ENCODE results near the gene GALNT10.

Gene GALNT10

GRCh38 chr5:154162539-154163151, 27.9 kb upstream of the GALNT10 start:
- no peak for ATAC-seq
- TF ChIP-seq, protein P1, sequence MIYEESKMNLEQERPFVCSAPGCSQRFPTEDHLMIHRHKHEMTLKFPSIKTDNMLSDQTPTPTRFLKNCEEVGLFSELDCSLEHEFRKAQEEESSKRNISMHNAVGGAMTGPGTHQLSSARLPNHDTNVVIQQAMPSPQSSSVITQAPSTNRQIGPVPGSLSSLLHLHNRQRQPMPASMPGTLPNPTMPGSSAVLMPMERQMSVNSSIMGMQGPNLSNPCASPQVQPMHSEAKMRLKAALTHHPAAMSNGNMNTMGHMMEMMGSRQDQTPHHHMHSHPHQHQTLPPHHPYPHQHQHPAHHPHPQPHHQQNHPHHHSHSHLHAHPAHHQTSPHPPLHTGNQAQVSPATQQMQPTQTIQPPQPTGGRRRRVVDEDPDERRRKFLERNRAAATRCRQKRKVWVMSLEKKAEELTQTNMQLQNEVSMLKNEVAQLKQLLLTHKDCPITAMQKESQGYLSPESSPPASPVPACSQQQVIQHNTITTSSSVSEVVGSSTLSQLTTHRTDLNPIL (CRISPR knock-in tag; IDR thresholded peaks at IDR 0.05; ENCODE audit: low read depth) = no peak
- TF ChIP-seq TOX (CRISPR knock-in tag; IDR thresholded peaks at IDR 0.05; ENCODE audit: borderline replicate concordance) = no peak
- TF ChIP-seq ZC3H10 (CRISPR knock-in tag; IDR thresholded peaks at IDR 0.05) = no peak
- no peak for TF ChIP-seq PATZ1 (CRISPR knock-in tag; IDR thresholded peaks at IDR 0.05; ENCODE audit: borderline replicate concordance)
- TF ChIP-seq CSRNP3 (CRISPR knock-in tag; IDR thresholded peaks at IDR 0.05) = no peak
- TF ChIP-seq ZNF565 (CRISPR knock-in tag; conservative IDR thresholded peaks at IDR 0.05; ENCODE audit: low read depth) = no peak
- TF ChIP-seq, protein P2, sequence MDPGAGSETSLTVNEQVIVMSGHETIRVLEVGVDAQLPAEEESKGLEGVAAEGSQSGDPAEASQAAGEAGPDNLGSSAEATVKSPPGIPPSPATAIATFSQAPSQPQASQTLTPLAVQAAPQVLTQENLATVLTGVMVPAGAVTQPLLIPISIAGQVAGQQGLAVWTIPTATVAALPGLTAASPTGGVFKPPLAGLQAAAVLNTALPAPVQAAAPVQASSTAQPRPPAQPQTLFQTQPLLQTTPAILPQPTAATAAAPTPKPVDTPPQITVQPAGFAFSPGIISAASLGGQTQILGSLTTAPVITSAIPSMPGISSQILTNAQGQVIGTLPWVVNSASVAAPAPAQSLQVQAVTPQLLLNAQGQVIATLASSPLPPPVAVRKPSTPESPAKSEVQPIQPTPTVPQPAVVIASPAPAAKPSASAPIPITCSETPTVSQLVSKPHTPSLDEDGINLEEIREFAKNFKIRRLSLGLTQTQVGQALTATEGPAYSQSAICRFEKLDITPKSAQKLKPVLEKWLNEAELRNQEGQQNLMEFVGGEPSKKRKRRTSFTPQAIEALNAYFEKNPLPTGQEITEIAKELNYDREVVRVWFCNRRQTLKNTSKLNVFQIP (CRISPR knock-in tag; IDR thresholded peaks at IDR 0.05; ENCODE audit: borderline replicate concordance, low read depth) = no peak
- no peak for TF ChIP-seq ISL1 (CRISPR knock-in tag; IDR thresholded peaks at IDR 0.05)
- no peak for TF ChIP-seq OSR1 (CRISPR knock-in tag; IDR thresholded peaks at IDR 0.05)
- no peak for TF ChIP-seq CSDC2 (CRISPR knock-in tag; IDR thresholded peaks at IDR 0.05)
- no peak for TF ChIP-seq PPARA (CRISPR knock-in tag; IDR thresholded peaks at IDR 0.05; ENCODE audit: borderline replicate concordance)

DNA sequence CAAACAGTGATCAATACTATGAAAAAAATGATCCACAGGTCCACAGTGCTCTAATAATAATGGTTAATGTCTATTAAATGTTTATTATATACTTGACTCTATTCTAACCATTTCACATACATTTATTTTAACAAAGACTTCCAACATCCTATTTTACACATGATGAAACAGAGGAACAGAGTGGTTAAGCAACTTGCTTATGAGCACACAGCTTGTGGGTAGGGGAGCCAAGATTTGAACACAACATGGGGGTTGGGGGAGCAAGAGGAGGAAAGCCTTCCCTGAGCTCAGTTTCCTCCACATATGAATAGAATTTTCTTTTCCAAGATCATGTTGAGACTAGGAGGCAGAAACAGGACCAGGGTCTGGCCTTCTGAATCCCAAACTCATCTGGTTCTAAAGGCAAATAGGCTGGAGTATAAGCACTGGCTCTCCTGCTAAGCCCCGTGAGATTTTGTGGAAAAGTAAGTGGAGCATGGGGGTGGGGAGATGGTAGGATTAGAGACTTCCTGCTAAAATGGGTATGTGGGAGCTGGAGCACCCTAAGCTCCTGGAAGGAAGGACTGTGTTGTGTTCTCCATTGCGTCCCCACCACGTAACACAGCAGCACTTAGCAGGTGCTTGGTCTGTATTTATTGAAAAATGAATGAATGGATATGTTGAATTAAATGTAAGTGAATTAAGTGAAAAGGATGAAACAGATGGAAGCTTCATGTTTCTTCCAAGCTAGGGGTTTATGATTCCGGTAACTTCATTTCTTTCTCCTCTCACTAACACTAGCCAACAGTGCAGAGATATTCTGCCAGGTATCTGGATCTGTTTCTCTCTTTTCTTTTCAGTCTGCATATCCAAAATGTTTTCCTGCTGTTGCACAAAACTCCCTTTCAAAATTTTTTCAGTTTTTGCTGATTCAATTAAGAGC, 26.9 kb upstream of the GALNT10 start:
- no peak for ATAC-seq
- TF ChIP-seq ZNF565 (CRISPR knock-in tag; conservative IDR thresholded peaks at IDR 0.05; ENCODE audit: low read depth) (no peak), PPARA (CRISPR knock-in tag; IDR thresholded peaks at IDR 0.05; ENCODE audit: borderline replicate concordance) (no peak), ZNF70 (CRISPR knock-in tag; IDR thresholded peaks at IDR 0.05) (no peak), ZNF8 (CRISPR knock-in tag; IDR thresholded peaks at IDR 0.05) (no peak), BACH2 (CRISPR knock-in tag; IDR thresholded peaks at IDR 0.05; ENCODE audit: borderline replicate concordance) (no peak), CSDC2 (CRISPR knock-in tag; IDR thresholded peaks at IDR 0.05) (no peak), ZC3H10 (CRISPR knock-in tag; IDR thresholded peaks at IDR 0.05) (no peak), PATZ1 (CRISPR knock-in tag; IDR thresholded peaks at IDR 0.05; ENCODE audit: borderline replicate concordance) (no peak)
- TF ChIP-seq, protein P2 (CRISPR knock-in tag; IDR thresholded peaks at IDR 0.05; ENCODE audit: borderline replicate concordance, low read depth) = no peak
- TF ChIP-seq, protein P1 (CRISPR knock-in tag; IDR thresholded peaks at IDR 0.05; ENCODE audit: low read depth) = no peak

GRCh38 chr5:154164249-154164581, 26.3 kb upstream of the GALNT10 start:
- no peak for ATAC-seq
- no peak for TF ChIP-seq SNAI2 (CRISPR knock-in tag; IDR thresholded peaks at IDR 0.05)
- no peak for TF ChIP-seq ZC3H10 (CRISPR knock-in tag; IDR thresholded peaks at IDR 0.05)
- TF ChIP-seq OSR1 (CRISPR knock-in tag; IDR thresholded peaks at IDR 0.05) = no peak
- no peak for TF ChIP-seq ZFP3 (CRISPR knock-in tag; IDR thresholded peaks at IDR 0.05)
- no peak for TF ChIP-seq CSDC2 (CRISPR knock-in tag; IDR thresholded peaks at IDR 0.05)
- no peak for TF ChIP-seq GLIS3 (CRISPR knock-in tag; IDR thresholded peaks at IDR 0.05)
- TF ChIP-seq, protein P1 (CRISPR knock-in tag; IDR thresholded peaks at IDR 0.05; ENCODE audit: low read depth) = no peak
- TF ChIP-seq ZNF565 (CRISPR knock-in tag; conservative IDR thresholded peaks at IDR 0.05; ENCODE audit: low read depth) = no peak
- TF ChIP-seq ZFP30 (CRISPR knock-in tag; IDR thresholded peaks at IDR 0.05) = no peak
- no peak for TF ChIP-seq BACH2 (CRISPR knock-in tag; IDR thresholded peaks at IDR 0.05; ENCODE audit: borderline replicate concordance)
- no peak for TF ChIP-seq TCF4 (CRISPR knock-in tag; IDR thresholded peaks at IDR 0.05; ENCODE audit: borderline replicate concordance)
- no peak for TF ChIP-seq CSRNP3 (CRISPR knock-in tag; IDR thresholded peaks at IDR 0.05)
- TF ChIP-seq ISL1 (CRISPR knock-in tag; IDR thresholded peaks at IDR 0.05) = no peak
